Measurements from ENCODE around the gene EFCAB12.

The EFCAB12 gene

DNA sequence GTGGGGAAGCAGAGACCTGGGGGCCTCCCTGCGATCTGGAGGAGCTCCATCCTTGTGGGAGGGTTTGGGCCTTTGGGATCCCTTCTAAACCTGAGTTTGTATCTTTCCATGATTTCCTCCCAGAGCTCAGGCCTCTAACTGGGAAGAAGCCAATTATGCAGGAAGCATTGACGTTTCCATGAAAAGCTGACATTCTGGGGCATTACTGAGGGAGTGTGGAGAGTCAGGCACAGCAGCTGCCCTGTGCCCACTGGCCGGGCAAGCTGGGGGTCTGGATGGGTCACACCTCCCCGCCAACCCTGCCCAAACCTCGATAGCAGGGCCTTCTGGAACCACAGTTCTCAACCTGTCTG, 74.9 kb downstream of the EFCAB12 start:
- Histone ChIP-seq H3K27ac (ENCODE audit: low read depth, low read length, severe bottlenecking) (no peak overlapping the region), H3K4me3 (ENCODE audit: extremely low read depth, insufficient read depth, low read length, poor library complexity, severe bottlenecking) (no peak overlapping the region), H3K4me1 (ENCODE audit: control insufficient read depth, insufficient read depth, low read length, poor library complexity, severe bottlenecking) (peaks cover 3% of the 10 kb centered on the region), H3K36me3 (ENCODE audit: control insufficient read depth, insufficient read depth, low read length) (no peaks in the 10 kb centered on the region), H3K9me3 (ENCODE audit: control insufficient read depth, low read length) (no peaks in the 10 kb centered on the region)
- 84 to 93% methylated on average over 4 to 5 of the region's 5 CpGs for WGBS, 2 experiments (ENCODE audit: insufficient coverage in 2 of 2)

DNA sequence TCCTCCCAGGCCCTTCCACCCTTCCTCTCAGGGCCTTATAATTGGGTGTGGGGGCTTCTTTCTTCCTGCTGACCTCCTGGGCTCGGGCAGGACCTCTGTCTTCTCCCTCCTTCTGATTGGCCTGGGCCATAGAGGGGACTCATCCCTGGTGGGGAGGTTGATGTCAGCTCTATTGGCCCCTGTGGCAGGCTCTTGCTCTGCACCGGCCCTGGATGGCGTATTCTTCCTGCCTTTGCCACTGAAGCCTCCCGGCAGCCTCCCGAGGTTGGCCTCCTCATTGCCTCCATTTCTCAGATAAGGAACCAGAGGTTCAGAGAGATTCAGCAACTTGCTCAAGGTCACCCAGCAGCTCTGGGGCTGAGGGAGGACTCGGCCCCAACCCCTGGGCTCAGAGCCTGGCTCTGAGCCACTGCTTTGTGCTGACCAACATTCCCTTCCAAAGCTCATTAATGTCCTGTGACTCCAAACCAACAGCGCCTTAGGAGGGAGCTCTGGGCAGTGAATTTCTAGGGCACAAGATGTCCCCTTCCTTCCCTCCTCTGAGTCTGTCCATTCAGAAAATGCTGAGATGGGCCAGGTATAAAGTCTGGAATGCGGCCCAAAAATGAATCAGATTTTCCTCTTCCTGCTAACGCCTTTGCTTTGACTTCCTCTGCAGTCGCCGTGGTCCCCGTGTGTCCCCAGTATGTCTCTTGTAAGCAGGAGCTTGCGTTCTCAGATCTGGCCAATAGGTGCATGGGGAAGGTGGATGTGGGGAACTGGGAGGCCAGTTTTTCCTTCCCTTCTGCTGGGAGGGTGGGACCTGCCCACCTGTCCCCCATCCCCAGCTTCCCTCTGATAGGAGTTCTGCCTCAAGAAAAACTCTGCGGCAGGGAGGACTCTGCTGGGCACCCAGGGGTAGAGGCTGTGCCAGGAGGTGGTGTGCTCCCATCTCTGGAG, 75.5 kb downstream of the EFCAB12 start:
- Histone ChIP-seq H3K4me3 (ENCODE audit: extremely low read depth, insufficient read depth, low read length, poor library complexity, severe bottlenecking) (no peak overlapping the region), H3K9me3 (ENCODE audit: control insufficient read depth, low read length) (no peaks in the 10 kb centered on the region), H3K36me3 (ENCODE audit: control insufficient read depth, insufficient read depth, low read length) (no peaks in the 10 kb centered on the region), H3K27ac (ENCODE audit: low read depth, low read length, severe bottlenecking) (no peak overlapping the region), H3K4me1 (ENCODE audit: control insufficient read depth, insufficient read depth, low read length, poor library complexity, severe bottlenecking) (peaks cover 3% of the 10 kb centered on the region)
- WGBS, 2 experiments (ENCODE audit: insufficient coverage in 2 of 2): 90% methylated on average over 11 to 12 of the region's 14 CpGs

DNA sequence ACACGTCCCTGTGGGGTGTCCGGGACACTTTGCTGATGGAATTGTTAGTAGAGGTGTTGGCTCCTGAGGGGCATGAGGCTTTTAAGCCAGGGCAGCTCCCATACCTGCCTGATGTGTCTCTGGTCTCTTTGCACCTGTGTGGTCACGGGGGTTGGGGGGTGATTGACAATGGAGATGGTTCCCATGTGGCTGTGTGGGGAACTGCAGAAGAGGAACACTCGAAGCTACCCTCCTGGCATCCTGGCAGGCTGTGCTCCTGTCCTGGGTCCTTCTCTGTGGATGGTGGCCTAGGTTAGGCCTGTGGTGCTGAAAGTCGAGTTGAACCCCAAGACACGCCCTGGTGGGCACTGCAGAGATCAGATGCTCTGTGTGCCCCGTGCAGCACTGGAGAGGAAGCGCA, 76.4 kb downstream of the EFCAB12 start:
- no peaks in the 10 kb centered on the region for H3K36me3 ChIP-seq (ENCODE audit: control insufficient read depth, insufficient read depth, low read length)
- 80 to 90% methylated on average over 6 to 8 of the region's 8 CpGs for WGBS, 2 experiments (ENCODE audit: insufficient coverage in 2 of 2)
- H3K27ac ChIP-seq (ENCODE audit: low read depth, low read length, severe bottlenecking): no peak overlapping the region
- no peaks in the 10 kb centered on the region for H3K9me3 ChIP-seq (ENCODE audit: control insufficient read depth, low read length)
- no peak overlapping the region for H3K4me3 ChIP-seq (ENCODE audit: extremely low read depth, insufficient read depth, low read length, poor library complexity, severe bottlenecking)
- H3K4me1 ChIP-seq (ENCODE audit: control insufficient read depth, insufficient read depth, low read length, poor library complexity, severe bottlenecking): no peaks in the 10 kb centered on the region
